ENCODE measurements around the gene MAPK10. TPM values are rescaled to one million over a fixed set of nuclear protein-coding genes. Genes with fewer than 3 reads are reported as not detected.

MAPK10 gene
- total RNA-seq, 2 experiments from 2014 or later: not detected

- Mint-ChIP-seq H3K4me3 (no peak overlapping the region), H3K27me3 (ENCODE audit: low read depth) (no peaks in the 10 kb centered on the region), H3K9me3 (peaks cover 13% of the 10 kb centered on the region), H3K27ac (no peak overlapping the region), H3K36me3 (ENCODE audit: low read depth) (no peaks in the 10 kb centered on the region), H3K4me1 (ENCODE audit: low read depth) (no peaks in the 10 kb centered on the region)
- no peak for DNase-seq
- intact Hi-C loops (cut with micrococcal nuclease): no loop called here
- CTCF ChIA-PET: no interaction called here
Observed at GRCh38 chr4:86108137-86108536, 251.7 kb downstream of the MAPK10 start.

GRCh38 chr4:86107112-86107511, 252.7 kb downstream of the MAPK10 start:
- no peak for DNase-seq
- CTCF ChIA-PET: no interaction called here
- H3K4me1 Mint-ChIP-seq (ENCODE audit: low read depth): no peaks in the 10 kb centered on the region
- H3K27me3 Mint-ChIP-seq (ENCODE audit: low read depth): no peaks in the 10 kb centered on the region
- no peak overlapping the region for H3K4me3 Mint-ChIP-seq
- no peaks in the 10 kb centered on the region for H3K36me3 Mint-ChIP-seq (ENCODE audit: low read depth)
- intact Hi-C loops (cut with micrococcal nuclease): no loop called here
- H3K9me3 Mint-ChIP-seq: peaks cover 8% of the 10 kb centered on the region
- H3K27ac Mint-ChIP-seq: no peak overlapping the region

GRCh38 chr4:86106475-86106874, 253.4 kb downstream of the MAPK10 start:
- CTCF ChIA-PET: no interaction called here
- DNase-seq: no peak
- no peak overlapping the region for H3K4me3 Mint-ChIP-seq
- H3K27ac Mint-ChIP-seq: no peak overlapping the region
- no peaks in the 10 kb centered on the region for H3K4me1 Mint-ChIP-seq (ENCODE audit: low read depth)
- H3K36me3 Mint-ChIP-seq (ENCODE audit: low read depth): no peaks in the 10 kb centered on the region
- no peaks in the 10 kb centered on the region for H3K27me3 Mint-ChIP-seq (ENCODE audit: low read depth)
- H3K9me3 Mint-ChIP-seq: peaks cover 7% of the 10 kb centered on the region
- intact Hi-C loops (cut with micrococcal nuclease): no loop called here

- CTCF ChIA-PET: no interaction called here
- no peak overlapping the region for H3K4me3 Mint-ChIP-seq
- no peak overlapping the region for H3K27ac Mint-ChIP-seq
- no peaks in the 10 kb centered on the region for H3K9me3 Mint-ChIP-seq
- H3K27me3 Mint-ChIP-seq (ENCODE audit: low read depth): no peaks in the 10 kb centered on the region
- DNase-seq: no peak
- no peaks in the 10 kb centered on the region for H3K36me3 Mint-ChIP-seq (ENCODE audit: low read depth)
- intact Hi-C loops (cut with micrococcal nuclease): no loop called here
- no peaks in the 10 kb centered on the region for H3K4me1 Mint-ChIP-seq (ENCODE audit: low read depth)
Observed at GRCh38 chr4:86101841-86102240, 258.0 kb downstream of the MAPK10 start.

GRCh38 chr4:86101410-86101809, 258.4 kb downstream of the MAPK10 start:
- CTCF ChIA-PET: no interaction called here
- DNase-seq: no peak
- no peaks in the 10 kb centered on the region for H3K27me3 Mint-ChIP-seq (ENCODE audit: low read depth)

GRCh38 chr4:86100539-86101215, 259.2 kb downstream of the MAPK10 start:
- CTCF ChIA-PET: no interaction called here
- Mint-ChIP-seq H3K4me1 (ENCODE audit: low read depth) (no peaks in the 10 kb centered on the region), H3K36me3 (ENCODE audit: low read depth) (no peaks in the 10 kb centered on the region), H3K27me3 (ENCODE audit: low read depth) (no peaks in the 10 kb centered on the region), H3K27ac (no peak overlapping the region), H3K4me3 (no peak overlapping the region), H3K9me3 (no peaks in the 10 kb centered on the region)
- intact Hi-C loops (cut with micrococcal nuclease): no loop called here
- DNase-seq: no peak

More at GRCh38 chr4:86101410-86101809, 258.4 kb downstream of the MAPK10 start:
- Mint-ChIP-seq H3K9me3 (no peaks in the 10 kb centered on the region), H3K27ac (no peak overlapping the region), H3K4me1 (ENCODE audit: low read depth) (no peaks in the 10 kb centered on the region), H3K36me3 (ENCODE audit: low read depth) (no peaks in the 10 kb centered on the region), H3K4me3 (no peak overlapping the region)
- intact Hi-C loops (cut with micrococcal nuclease): no loop called here

GRCh38 chr4:86099348-86099747, 260.5 kb downstream of the MAPK10 start:
- no peaks in the 10 kb centered on the region for H3K36me3 Mint-ChIP-seq (ENCODE audit: low read depth)
- H3K27ac Mint-ChIP-seq: no peak overlapping the region
- no peak for DNase-seq
- no peaks in the 10 kb centered on the region for H3K4me1 Mint-ChIP-seq (ENCODE audit: low read depth)
- H3K4me3 Mint-ChIP-seq: no peak overlapping the region
- H3K9me3 Mint-ChIP-seq: no peaks in the 10 kb centered on the region
- no peaks in the 10 kb centered on the region for H3K27me3 Mint-ChIP-seq (ENCODE audit: low read depth)
- CTCF ChIA-PET: no interaction called here
- intact Hi-C loops (cut with micrococcal nuclease): no loop called here

- H3K27ac Mint-ChIP-seq: no peak overlapping the region
- H3K27me3 Mint-ChIP-seq (ENCODE audit: low read depth): no peaks in the 10 kb centered on the region
- H3K4me1 Mint-ChIP-seq (ENCODE audit: low read depth): no peaks in the 10 kb centered on the region
- no peaks in the 10 kb centered on the region for H3K9me3 Mint-ChIP-seq
- CTCF ChIA-PET: no interaction called here
- H3K4me3 Mint-ChIP-seq: no peak overlapping the region
- no peaks in the 10 kb centered on the region for H3K36me3 Mint-ChIP-seq (ENCODE audit: low read depth)
- no peak for DNase-seq
- intact Hi-C loops (cut with micrococcal nuclease): no loop called here
Observed at GRCh38 chr4:86098691-86099090, 261.2 kb downstream of the MAPK10 start.

- intact Hi-C loops (cut with micrococcal nuclease): no loop called here
- Mint-ChIP-seq H3K4me3 (no peak overlapping the region), H3K27ac (no peak overlapping the region), H3K27me3 (ENCODE audit: low read depth) (no peaks in the 10 kb centered on the region), H3K9me3 (no peaks in the 10 kb centered on the region), H3K4me1 (ENCODE audit: low read depth) (no peaks in the 10 kb centered on the region), H3K36me3 (ENCODE audit: low read depth) (no peaks in the 10 kb centered on the region)
- no peak for DNase-seq
- CTCF ChIA-PET: no interaction called here
Observed at GRCh38 chr4:86096373-86096772, 263.5 kb downstream of the MAPK10 start.

- no peaks in the 10 kb centered on the region for H3K9me3 Mint-ChIP-seq
- DNase-seq: no peak
- no peaks in the 10 kb centered on the region for H3K27me3 Mint-ChIP-seq (ENCODE audit: low read depth)
- CTCF ChIA-PET: no interaction called here
- no peaks in the 10 kb centered on the region for H3K4me1 Mint-ChIP-seq (ENCODE audit: low read depth)
- intact Hi-C loops (cut with micrococcal nuclease): no loop called here
- no peak overlapping the region for H3K4me3 Mint-ChIP-seq
- no peaks in the 10 kb centered on the region for H3K36me3 Mint-ChIP-seq (ENCODE audit: low read depth)
- no peak overlapping the region for H3K27ac Mint-ChIP-seq
Observed at GRCh38 chr4:86092684-86093083, 267.2 kb downstream of the MAPK10 start.

- no peak overlapping the region for H3K4me3 Mint-ChIP-seq
- DNase-seq: no peak
- no peaks in the 10 kb centered on the region for H3K4me1 Mint-ChIP-seq (ENCODE audit: low read depth)
- no peaks in the 10 kb centered on the region for H3K36me3 Mint-ChIP-seq (ENCODE audit: low read depth)
- no peak overlapping the region for H3K27ac Mint-ChIP-seq
- CTCF ChIA-PET: no interaction called here
- intact Hi-C loops (cut with micrococcal nuclease): no loop called here
- H3K9me3 Mint-ChIP-seq: no peaks in the 10 kb centered on the region
- no peaks in the 10 kb centered on the region for H3K27me3 Mint-ChIP-seq (ENCODE audit: low read depth)
Observed at GRCh38 chr4:86091201-86091600, 268.7 kb downstream of the MAPK10 start.

GRCh38 chr4:86089781-86090323, 270.0 kb downstream of the MAPK10 start:
- Mint-ChIP-seq H3K4me3 (no peak overlapping the region), H3K4me1 (ENCODE audit: low read depth) (no peaks in the 10 kb centered on the region), H3K36me3 (ENCODE audit: low read depth) (no peaks in the 10 kb centered on the region), H3K9me3 (no peaks in the 10 kb centered on the region), H3K27ac (no peak overlapping the region), H3K27me3 (ENCODE audit: low read depth) (no peaks in the 10 kb centered on the region)
- intact Hi-C loops (cut with micrococcal nuclease): no loop called here
- DNase-seq: no peak
- CTCF ChIA-PET: no interaction called here

- H3K27ac Mint-ChIP-seq: no peak overlapping the region
- H3K9me3 Mint-ChIP-seq: no peaks in the 10 kb centered on the region
- no peak overlapping the region for H3K4me3 Mint-ChIP-seq
- CTCF ChIA-PET: no interaction called here
- no peaks in the 10 kb centered on the region for H3K27me3 Mint-ChIP-seq (ENCODE audit: low read depth)
- DNase-seq: no peak
- no peaks in the 10 kb centered on the region for H3K36me3 Mint-ChIP-seq (ENCODE audit: low read depth)
- intact Hi-C loops (cut with micrococcal nuclease): no loop called here
- H3K4me1 Mint-ChIP-seq (ENCODE audit: low read depth): no peaks in the 10 kb centered on the region
Observed at GRCh38 chr4:86089053-86089452, 270.8 kb downstream of the MAPK10 start.
